ENCODE data around the gene SEZ6L.

GRCh38 chr22:26380072-26380830, 211.0 kb downstream of the SEZ6L start:
- TF ChIP-seq CTCF (IDR thresholded peaks at IDR 0.05) (no peak), POLR2A (IDR thresholded peaks at IDR 0.05) (no peak)
